ENCODE measurements around the gene CABLES2.

The CABLES2 gene

DNA sequence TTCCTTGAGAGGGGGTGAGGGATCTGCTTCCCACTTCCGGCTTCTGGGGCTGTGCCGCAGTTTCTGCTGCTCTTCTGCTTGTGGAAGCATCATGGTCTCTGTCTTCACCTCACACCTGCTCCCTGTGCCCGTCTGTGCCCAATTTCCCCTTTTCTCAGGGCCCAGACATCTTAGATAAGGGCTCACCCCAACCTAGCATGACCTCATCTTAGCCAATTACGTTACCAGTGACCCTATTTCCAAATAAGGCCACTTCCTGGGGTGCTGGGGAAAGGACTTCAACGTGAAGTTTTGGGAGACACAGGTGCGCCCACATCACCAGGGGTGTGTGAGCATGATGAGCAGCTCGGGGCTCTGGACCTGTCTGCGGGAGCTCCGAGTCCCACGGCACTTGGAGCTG, 41.0 kb upstream of the CABLES2 start:
- TF ChIP-seq YY1 (IDR thresholded peaks at IDR 0.05; ENCODE audit: low read depth) (no peak), RAD21 (IDR thresholded peaks at IDR 0.05; ENCODE audit: low read depth) (no peak), TCF12 (IDR thresholded peaks at IDR 0.05; ENCODE audit: low read depth) (no peak), NFIC (IDR thresholded peaks at IDR 0.05) (no peak), FOXM1 (IDR thresholded peaks at IDR 0.05; ENCODE audit: borderline replicate concordance, low read depth) (no peak), EGR1 (IDR thresholded peaks at IDR 0.05) (no peak), REST (IDR thresholded peaks at IDR 0.05; ENCODE audit: low read depth) (no peak), CEBPB (IDR thresholded peaks at IDR 0.05) (no peak), TEAD4 (IDR thresholded peaks at IDR 0.05) (no peak), CREB1 (IDR thresholded peaks at IDR 0.05; ENCODE audit: low read depth) (no peak), MAX (IDR thresholded peaks at IDR 0.05) (no peak), TAF1 (IDR thresholded peaks at IDR 0.05; ENCODE audit: low read depth) (no peak), EP300 (IDR thresholded peaks at IDR 0.05; ENCODE audit: borderline replicate concordance) (no peak), ZBTB7A (IDR thresholded peaks at IDR 0.05; ENCODE audit: low read depth) (no peak)
- TF ChIP-seq, protein P1, sequence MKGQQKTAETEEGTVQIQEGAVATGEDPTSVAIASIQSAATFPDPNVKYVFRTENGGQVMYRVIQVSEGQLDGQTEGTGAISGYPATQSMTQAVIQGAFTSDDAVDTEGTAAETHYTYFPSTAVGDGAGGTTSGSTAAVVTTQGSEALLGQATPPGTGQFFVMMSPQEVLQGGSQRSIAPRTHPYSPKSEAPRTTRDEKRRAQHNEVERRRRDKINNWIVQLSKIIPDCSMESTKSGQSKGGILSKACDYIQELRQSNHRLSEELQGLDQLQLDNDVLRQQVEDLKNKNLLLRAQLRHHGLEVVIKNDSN (IDR thresholded peaks at IDR 0.05) = no peak

- no peak for TF ChIP-seq EGR1 (IDR thresholded peaks at IDR 0.05)
- no peak for TF ChIP-seq TCF12 (IDR thresholded peaks at IDR 0.05; ENCODE audit: low read depth)
- no peak for TF ChIP-seq TAF1 (IDR thresholded peaks at IDR 0.05; ENCODE audit: low read depth)
- TF ChIP-seq, protein P1 (IDR thresholded peaks at IDR 0.05) = no peak
- TF ChIP-seq EP300 (IDR thresholded peaks at IDR 0.05; ENCODE audit: borderline replicate concordance) = no peak
- TF ChIP-seq CEBPB (IDR thresholded peaks at IDR 0.05) = no peak
- TF ChIP-seq RAD21 (IDR thresholded peaks at IDR 0.05; ENCODE audit: low read depth) = no peak
- TF ChIP-seq ZBTB7A (IDR thresholded peaks at IDR 0.05; ENCODE audit: low read depth) = no peak
- no peak for TF ChIP-seq REST (IDR thresholded peaks at IDR 0.05; ENCODE audit: low read depth)
- no peak for TF ChIP-seq YY1 (IDR thresholded peaks at IDR 0.05; ENCODE audit: low read depth)
- TF ChIP-seq MAX (IDR thresholded peaks at IDR 0.05) = no peak
- no peak for TF ChIP-seq TEAD4 (IDR thresholded peaks at IDR 0.05)
- TF ChIP-seq FOXM1 (IDR thresholded peaks at IDR 0.05; ENCODE audit: borderline replicate concordance, low read depth) = no peak
- no peak for TF ChIP-seq CREB1 (IDR thresholded peaks at IDR 0.05; ENCODE audit: low read depth)
- no peak for TF ChIP-seq NFIC (IDR thresholded peaks at IDR 0.05)
Measured at GRCh38 chr20:62446888-62447869, 40.1 kb upstream of the CABLES2 start.

- TF ChIP-seq NFIC (IDR thresholded peaks at IDR 0.05) = no peak
- no peak for TF ChIP-seq EGR1 (IDR thresholded peaks at IDR 0.05)
- no peak for TF ChIP-seq RAD21 (IDR thresholded peaks at IDR 0.05; ENCODE audit: low read depth)
- no peak for TF ChIP-seq TAF1 (IDR thresholded peaks at IDR 0.05; ENCODE audit: low read depth)
- no peak for TF ChIP-seq EP300 (IDR thresholded peaks at IDR 0.05; ENCODE audit: borderline replicate concordance)
- TF ChIP-seq TEAD4 (IDR thresholded peaks at IDR 0.05) = no peak
Measured at GRCh38 chr20:62446481-62446880, 39.4 kb upstream of the CABLES2 start.

DNA sequence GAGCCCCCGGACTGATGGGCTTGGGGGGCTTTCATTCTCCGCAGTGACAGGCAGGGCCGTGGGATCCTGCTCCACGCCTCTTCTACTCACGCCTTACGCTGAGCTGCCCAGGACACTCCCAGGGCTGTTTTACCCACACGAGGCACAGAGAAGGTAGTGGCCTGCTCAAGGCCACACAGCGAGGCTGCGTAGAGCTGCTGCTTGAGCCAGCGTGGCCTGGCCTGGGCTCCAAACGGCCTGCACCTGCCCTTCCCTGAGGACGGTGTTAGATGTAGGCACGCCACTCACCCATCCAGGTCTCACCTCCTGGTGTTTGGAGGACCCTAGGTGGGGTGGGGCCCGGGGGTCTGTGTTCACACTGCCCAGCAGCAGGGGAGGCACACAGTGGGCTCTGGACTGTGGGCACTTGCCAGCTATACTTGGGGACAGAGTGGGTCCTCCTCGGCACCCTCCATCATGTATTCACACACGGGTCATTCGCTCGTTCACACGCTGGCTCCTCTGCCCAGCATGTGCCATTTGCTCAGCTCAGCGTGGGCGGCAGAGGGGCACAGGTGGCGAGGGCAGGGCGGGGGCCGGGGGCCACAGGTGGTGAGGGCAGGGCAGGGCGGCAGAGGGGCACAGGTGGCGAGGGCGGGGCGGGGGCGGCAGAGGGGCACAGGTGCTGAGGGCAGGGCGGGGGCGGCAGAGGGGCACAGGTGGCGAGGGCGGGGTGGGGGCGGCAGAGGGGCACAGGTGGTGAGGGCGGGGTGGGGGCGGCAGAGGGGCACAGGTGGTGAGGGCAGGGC, 38.7 kb upstream of the CABLES2 start:
- no peak for TF ChIP-seq NFIC (IDR thresholded peaks at IDR 0.05)
- no peak for TF ChIP-seq CEBPB (IDR thresholded peaks at IDR 0.05)
- TF ChIP-seq CREB1 (IDR thresholded peaks at IDR 0.05; ENCODE audit: low read depth) = no peak
- TF ChIP-seq YY1 (IDR thresholded peaks at IDR 0.05; ENCODE audit: low read depth) = no peak
- no peak for TF ChIP-seq MAX (IDR thresholded peaks at IDR 0.05)
- TF ChIP-seq RAD21 (IDR thresholded peaks at IDR 0.05; ENCODE audit: low read depth) = no peak
- no peak for TF ChIP-seq REST (IDR thresholded peaks at IDR 0.05; ENCODE audit: low read depth)
- TF ChIP-seq, protein P1 (IDR thresholded peaks at IDR 0.05) = no peak
- TF ChIP-seq FOXM1 (IDR thresholded peaks at IDR 0.05; ENCODE audit: borderline replicate concordance, low read depth) = no peak
- no peak for TF ChIP-seq TCF12 (IDR thresholded peaks at IDR 0.05; ENCODE audit: low read depth)
- TF ChIP-seq ZBTB7A (IDR thresholded peaks at IDR 0.05; ENCODE audit: low read depth) = no peak
